Body of pancreas (tissue), 4 donors: ENCODE results near the gene ZNF205. TPM values are rescaled to one million over a fixed set of nuclear protein-coding genes. Genes with fewer than 3 reads are reported as not detected.
"Not testable (repeated sequence)": the region's sequence is repeated elsewhere in the genome, so short reads cannot be mapped to it uniquely, and the experiment has no call there.

Source experiments
- ATAC-seq: fragments of 150-250 bp; one replicate; pipeline ENCODE4 v1.9.1; 2016
- DNase-seq, 4 donors: peaks; one replicate each; pipeline ENCODE4 v3.0.0-alpha.2; 2019
- H3K27ac ChIP-seq, 4 donors: fragments of 200-600 bp; sonication (generic); 1 replicate in 3 of 4; 2 replicates in 1 of 4; pipeline versions ENCODE4 v1.5.1 to v1.6.1; 2016 to 2019; ENCODE audit warnings: mild to moderate bottlenecking in 1 of 4, mixed read lengths in 1 of 4, moderate library complexity in 1 of 4
- H3K27me3 ChIP-seq, 2 donors: fragments of 200-600 bp; sonication (generic); one replicate each; pipeline ENCODE4 v1.6.0; 2016; ENCODE audit warnings: mild to moderate bottlenecking in 1 of 2
- H3K36me3 ChIP-seq, 2 donors: fragments of 200-600 bp; sonication (generic); replicated peaks in 1 of 2; 2 replicates each; pipeline ENCODE4 v1.5.1; 2016; ENCODE audit warnings: low read depth in 2 of 2; ENCODE audit not compliant: insufficient read depth in 1 of 2
- H3K4me1 ChIP-seq: fragments of 200-600 bp; sonication (generic); one replicate; pipeline ENCODE4 v1.6.0; 2016
- H3K4me3 ChIP-seq, 2 donors: fragments of 200-600 bp; sonication (generic); 1 replicate in 1 of 2; 2 replicates in 1 of 2; pipeline ENCODE4 v1.5.1; 2016 to 2019
- H3K9me3 ChIP-seq, 3 donors: fragments of 200-600 bp; sonication (generic); 1 replicate in 2 of 3; 2 replicates in 1 of 3; pipeline ENCODE4 v1.5.1; 2016
- POLR2A ChIP-seq, 3 donors: fragments of 450-650 bp; IDR thresholded peaks; one replicate each; pipeline ENCODE4 v1.6.1; 2016; ENCODE audit warnings: antibody characterized with exemption in 3 of 3, mild to moderate bottlenecking in 2 of 3
- WGBS, 2 donors: methylation state at CpG; one replicate each; pipeline ENCODE4 v1.1.5; 2017; 5-methylcytosine and 5-hydroxymethylcytosine counted together
- intact Hi-C: fragments of 100-400 bp; cut with DNase I; formaldehyde crosslinking; loops from one replicate; pipeline ENCODE4 v1.15.1; 2023
- total RNA-seq, 2 donors: library from RNA; depleted of rRNA; stranded (reverse); fragments of >200 nt; gene quantifications; one replicate each; pipeline ENCODE4 v1.1.0, GENCODE V29; 2016
- TF ChIP-seq, protein P1 (sequence below), 7 experiments: fragments of 450-650 bp in 4 of 7; fragments of 200-600 bp in 3 of 7; sonication (generic) in 3 of 7; IDR thresholded peaks; one replicate each; pipeline ENCODE4 v1.5.1; 2016 to 2019; ENCODE audit warnings: antibody characterized with exemption in 7 of 7

Gene ZNF205
- total RNA-seq, 2 donors from 2014 or later, result 14.2 to 20.0 TPM

DNA sequence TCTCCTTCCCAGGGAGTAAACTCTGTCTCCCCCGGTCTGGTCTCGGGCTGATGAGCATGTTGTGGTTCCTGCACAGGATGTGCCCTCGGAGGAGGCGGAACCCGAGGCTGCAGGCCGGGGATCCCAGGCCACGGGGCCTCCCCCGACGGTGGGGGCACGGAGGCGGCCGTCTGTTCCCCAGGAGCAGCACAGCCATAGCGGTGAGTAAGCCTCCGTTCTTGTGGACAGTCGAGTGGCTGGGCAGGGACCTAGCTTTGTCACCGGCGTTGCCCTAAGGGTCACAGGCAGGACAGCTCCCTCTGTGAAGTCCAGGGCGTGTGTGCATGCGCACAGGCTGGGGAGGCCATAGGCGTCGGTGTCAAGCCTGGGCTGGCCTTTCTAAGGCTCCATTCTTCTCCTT, 26.0 kb downstream of the ZNF205 start:
- Histone ChIP-seq H3K4me3 (no peak overlapping the region), H3K9me3 (no peaks in the 10 kb centered on the region), H3K27me3 (no peaks in the 10 kb centered on the region), H3K27ac (no peak overlapping the region), H3K36me3 (peaks cover 0 to 14% of the 10 kb centered on the region in 2 donors), H3K4me1 (peaks cover 24% of the 10 kb centered on the region)
- TF ChIP-seq, protein P1, sequence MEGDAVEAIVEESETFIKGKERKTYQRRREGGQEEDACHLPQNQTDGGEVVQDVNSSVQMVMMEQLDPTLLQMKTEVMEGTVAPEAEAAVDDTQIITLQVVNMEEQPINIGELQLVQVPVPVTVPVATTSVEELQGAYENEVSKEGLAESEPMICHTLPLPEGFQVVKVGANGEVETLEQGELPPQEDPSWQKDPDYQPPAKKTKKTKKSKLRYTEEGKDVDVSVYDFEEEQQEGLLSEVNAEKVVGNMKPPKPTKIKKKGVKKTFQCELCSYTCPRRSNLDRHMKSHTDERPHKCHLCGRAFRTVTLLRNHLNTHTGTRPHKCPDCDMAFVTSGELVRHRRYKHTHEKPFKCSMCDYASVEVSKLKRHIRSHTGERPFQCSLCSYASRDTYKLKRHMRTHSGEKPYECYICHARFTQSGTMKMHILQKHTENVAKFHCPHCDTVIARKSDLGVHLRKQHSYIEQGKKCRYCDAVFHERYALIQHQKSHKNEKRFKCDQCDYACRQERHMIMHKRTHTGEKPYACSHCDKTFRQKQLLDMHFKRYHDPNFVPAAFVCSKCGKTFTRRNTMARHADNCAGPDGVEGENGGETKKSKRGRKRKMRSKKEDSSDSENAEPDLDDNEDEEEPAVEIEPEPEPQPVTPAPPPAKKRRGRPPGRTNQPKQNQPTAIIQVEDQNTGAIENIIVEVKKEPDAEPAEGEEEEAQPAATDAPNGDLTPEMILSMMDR (IDR thresholded peaks at IDR 0.05), result no peak
- TF ChIP-seq POLR2A (IDR thresholded peaks at IDR 0.05), result no peak
- DNase-seq (no peak), ATAC-seq (no peak)
- intact Hi-C loops, result no loop called here
- 81% methylated on average over 21 of the region's 21 CpGs; no CpG with 5 or more reads in 1 of the 2 donors for WGBS, 2 donors

DNA sequence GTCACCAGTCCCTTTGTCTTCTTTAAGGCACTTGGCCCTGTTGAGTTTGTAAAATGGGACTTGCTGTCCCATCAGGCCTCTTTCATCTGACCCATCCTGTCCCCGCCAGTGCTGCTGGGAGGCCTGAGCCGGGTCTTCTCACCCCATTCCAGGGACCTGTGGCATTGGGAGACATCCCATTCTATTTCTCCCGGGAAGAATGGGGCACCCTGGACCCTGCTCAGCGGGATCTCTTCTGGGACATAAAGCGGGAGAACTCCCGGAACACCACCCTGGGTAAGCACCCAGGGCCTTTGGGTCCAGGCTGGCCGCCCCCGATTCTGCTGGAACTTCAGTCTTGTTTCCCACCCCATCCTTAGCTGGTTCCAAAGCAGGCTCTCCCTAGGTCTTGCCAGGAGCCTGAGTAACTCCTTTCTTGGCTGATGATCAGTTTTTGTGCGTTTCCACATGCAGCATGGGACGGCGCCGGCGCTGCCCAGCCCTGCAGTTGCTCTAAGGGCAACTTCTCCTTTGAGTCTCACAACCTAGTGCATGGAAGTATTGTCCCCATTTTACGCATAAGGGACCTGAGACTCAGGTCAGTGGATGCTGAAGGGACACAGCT, 26.5 kb downstream of the ZNF205 start:
- 87 to 93% methylated on average over 13 to 14 of the region's 14 CpGs for WGBS, 2 donors
- H3K4me3 ChIP-seq, result no peak overlapping the region
- H3K9me3 ChIP-seq, result no peaks in the 10 kb centered on the region
- H3K27me3 ChIP-seq, result no peaks in the 10 kb centered on the region
- H3K36me3 ChIP-seq, result peaks cover 0 to 14% of the 10 kb centered on the region in 2 donors
- H3K4me1 ChIP-seq, result peaks cover 20% of the 10 kb centered on the region
- intact Hi-C loops, result no loop called here
- DNase-seq (no peak), ATAC-seq (no peak)
- TF ChIP-seq, protein P1 (IDR thresholded peaks at IDR 0.05), result no peak
- TF ChIP-seq POLR2A (IDR thresholded peaks at IDR 0.05), result no peak
- no peak overlapping the region for H3K27ac ChIP-seq

DNA sequence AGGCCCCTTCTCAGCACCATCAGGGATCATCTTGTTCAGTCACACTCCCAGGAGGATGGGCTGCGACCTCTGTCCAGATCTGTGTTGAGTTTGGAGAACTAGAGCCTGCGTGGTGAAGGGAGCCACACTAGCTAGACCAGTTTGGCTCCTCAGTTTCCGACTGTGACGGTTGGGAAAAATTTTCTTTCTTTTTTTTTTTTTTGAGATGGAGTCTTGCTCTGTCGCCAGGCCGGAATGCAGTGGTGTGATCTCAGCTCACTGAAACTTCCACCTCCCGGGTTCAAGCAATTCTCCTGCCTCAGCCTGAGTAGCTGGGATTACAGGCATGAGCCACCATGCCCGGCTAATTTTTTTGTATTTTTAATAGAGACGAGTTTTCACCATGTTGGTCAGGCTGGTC, 27.2 kb downstream of the ZNF205 start:
- H3K9me3 ChIP-seq, H3K4me3 ChIP-seq, H3K27me3 ChIP-seq, H3K27ac ChIP-seq, DNase-seq, intact Hi-C loops, ATAC-seq: not testable (repeated sequence)
- Histone ChIP-seq H3K36me3 (peaks cover 0 to 14% of the 10 kb centered on the region in 2 donors), H3K4me1 (peaks cover 18% of the 10 kb centered on the region)
- 82 to 84% methylated on average over 9 of the region's 9 CpGs for WGBS, 2 donors

DNA sequence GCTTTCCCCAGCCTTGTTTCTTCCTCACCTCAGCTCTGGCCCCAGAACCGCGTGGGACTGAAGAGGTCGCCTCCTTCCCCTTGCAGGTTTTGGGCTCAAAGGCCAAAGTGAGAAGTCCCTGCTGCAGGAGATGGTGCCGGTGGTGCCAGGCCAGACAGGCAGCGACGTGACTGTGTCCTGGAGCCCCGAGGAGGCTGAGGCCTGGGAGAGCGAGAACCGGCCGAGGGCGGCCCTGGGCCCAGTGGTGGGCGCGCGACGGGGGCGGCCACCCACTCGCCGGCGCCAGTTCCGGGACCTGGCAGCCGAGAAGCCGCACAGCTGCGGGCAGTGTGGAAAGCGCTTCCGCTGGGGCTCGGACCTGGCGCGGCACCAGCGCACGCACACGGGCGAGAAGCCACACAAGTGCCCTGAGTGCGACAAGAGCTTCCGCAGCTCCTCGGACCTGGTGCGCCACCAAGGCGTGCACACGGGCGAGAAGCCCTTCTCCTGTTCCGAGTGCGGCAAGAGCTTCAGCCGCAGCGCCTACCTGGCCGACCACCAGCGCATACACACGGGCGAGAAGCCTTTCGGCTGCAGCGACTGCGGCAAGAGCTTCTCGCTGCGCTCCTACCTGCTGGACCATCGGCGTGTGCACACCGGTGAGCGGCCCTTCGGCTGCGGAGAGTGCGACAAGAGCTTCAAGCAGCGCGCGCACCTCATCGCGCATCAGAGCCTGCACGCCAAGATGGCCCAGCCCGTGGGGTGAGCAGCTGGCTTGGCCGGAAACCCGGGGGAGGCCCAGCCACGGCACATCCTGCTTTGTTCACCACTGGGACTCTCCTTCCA, 28.4 kb downstream of the ZNF205 start:
- DNase-seq, result no peak

DNA sequence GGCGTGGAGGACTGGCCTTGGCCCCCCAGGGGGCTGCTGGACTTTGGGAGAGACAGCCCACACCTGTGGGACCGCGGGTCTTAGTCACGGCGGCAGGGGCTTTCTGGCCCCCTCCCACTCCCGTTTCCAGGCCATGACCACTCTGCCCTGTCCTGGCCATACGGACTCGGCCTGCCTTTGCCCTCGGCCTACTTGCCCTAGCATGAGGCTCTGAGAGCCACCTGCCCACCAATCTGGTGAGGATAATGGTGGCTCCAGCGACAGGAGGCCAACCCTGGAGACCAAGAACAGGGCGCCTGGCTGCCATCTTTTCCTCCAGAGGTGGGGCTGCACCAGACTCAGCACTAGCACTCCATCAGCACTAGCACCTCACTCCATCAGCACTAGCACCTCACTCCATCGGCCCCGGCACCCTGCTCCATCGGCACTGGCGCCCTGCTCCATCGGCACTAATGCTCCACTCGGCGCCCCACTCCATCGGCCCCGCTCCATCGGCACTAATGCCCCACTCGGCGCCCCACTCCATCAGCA, 29.5 kb downstream of the ZNF205 start:
- WGBS, 2 donors, result 92 to 94% methylated on average over 19 to 23 of the region's 23 CpGs
- intact Hi-C loops, result no loop called here
- ATAC-seq (no peak), DNase-seq (no peak)
- Histone ChIP-seq H3K27ac (no peak overlapping the region), H3K27me3 (no peaks in the 10 kb centered on the region), H3K9me3 (no peaks in the 10 kb centered on the region), H3K4me1 (peaks cover 4% of the 10 kb centered on the region), H3K4me3 (no peak overlapping the region), H3K36me3 (peaks cover 0 to 14% of the 10 kb centered on the region in 2 donors)
- TF ChIP-seq, protein P1 (IDR thresholded peaks at IDR 0.05), result no peak
- TF ChIP-seq POLR2A (IDR thresholded peaks at IDR 0.05), result no peak

More for the DNA sequence above, 28.4 kb downstream of the ZNF205 start:
- peaks cover 0 to 14% of the 10 kb centered on the region in 2 donors for H3K36me3 ChIP-seq
- peaks cover 13% of the 10 kb centered on the region for H3K4me1 ChIP-seq
- no peak for ATAC-seq
- no peak overlapping the region for H3K27ac ChIP-seq
- no peaks in the 10 kb centered on the region for H3K27me3 ChIP-seq
- 93 to 95% methylated on average over 32 to 56 of the region's 69 CpGs for WGBS, 2 donors
- intact Hi-C loops, result no loop called here
- H3K4me3 ChIP-seq, result no peak overlapping the region
- H3K9me3 ChIP-seq, result no peaks in the 10 kb centered on the region
- no peak for TF ChIP-seq POLR2A (IDR thresholded peaks at IDR 0.05)
- TF ChIP-seq, protein P1 (IDR thresholded peaks at IDR 0.05), result no peak
